Peyer's patch (tissue), 4 donors: Measurements from ENCODE around the gene IGF2R.

ENCODE experiments used
- POLR2A ChIP-seq, 2 donors: fragments of 450-650 bp; IDR thresholded peaks; one replicate each; pipeline ENCODE4 v1.5.1; 2017; ENCODE audit warnings: antibody characterized with exemption in 2 of 2, mild to moderate bottlenecking in 2 of 2, moderate library complexity in 2 of 2
- TF ChIP-seq, protein P1 (sequence below), 6 experiments: fragments of 450-650 bp in 4 of 6; fragments of 200-600 bp in 2 of 6; sonication (generic) in 1 of 6; IDR thresholded peaks; one replicate each; pipeline ENCODE4 v1.5.1; 2017 to 2019; ENCODE audit warnings: antibody characterized with exemption in 6 of 6, mild to moderate bottlenecking in 3 of 6, moderate library complexity in 1 of 6

DNA sequence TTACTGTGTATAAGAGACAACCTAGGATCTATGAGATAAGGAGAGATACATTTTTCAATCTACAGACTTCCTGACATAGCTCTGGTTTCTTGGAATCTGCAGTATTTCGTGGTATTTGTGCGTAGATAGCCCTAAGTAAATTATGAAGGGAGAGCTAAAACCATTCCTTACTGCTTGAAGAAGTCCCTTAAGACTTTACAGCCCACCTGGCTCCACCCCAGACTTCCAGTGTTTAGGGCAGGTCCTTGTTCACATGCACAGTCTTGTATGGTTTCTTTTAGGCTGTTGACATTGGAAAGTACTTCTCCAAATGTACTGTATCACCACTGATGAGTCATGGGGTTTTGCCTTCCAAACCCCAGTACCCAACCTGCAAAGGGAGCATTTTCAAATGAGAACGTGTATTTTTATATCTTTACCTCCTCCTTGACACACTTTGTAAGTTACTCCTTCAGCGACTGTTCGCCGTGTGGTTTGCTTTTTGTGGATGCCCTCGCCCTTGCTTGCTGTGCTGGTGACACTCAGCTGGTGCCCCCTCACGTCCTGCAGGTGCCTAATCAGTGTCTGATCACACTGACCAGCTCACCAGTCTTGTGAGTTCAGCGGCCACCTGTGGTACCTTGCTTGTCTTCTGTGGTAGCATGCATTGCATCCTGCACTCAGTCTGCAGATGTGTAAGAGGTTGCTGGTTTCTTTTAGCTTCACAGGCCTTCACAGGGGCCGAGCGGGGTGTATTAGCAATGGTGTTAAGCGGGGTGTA lies 73.3 kb downstream of the IGF2R start:
- TF ChIP-seq, protein P1, sequence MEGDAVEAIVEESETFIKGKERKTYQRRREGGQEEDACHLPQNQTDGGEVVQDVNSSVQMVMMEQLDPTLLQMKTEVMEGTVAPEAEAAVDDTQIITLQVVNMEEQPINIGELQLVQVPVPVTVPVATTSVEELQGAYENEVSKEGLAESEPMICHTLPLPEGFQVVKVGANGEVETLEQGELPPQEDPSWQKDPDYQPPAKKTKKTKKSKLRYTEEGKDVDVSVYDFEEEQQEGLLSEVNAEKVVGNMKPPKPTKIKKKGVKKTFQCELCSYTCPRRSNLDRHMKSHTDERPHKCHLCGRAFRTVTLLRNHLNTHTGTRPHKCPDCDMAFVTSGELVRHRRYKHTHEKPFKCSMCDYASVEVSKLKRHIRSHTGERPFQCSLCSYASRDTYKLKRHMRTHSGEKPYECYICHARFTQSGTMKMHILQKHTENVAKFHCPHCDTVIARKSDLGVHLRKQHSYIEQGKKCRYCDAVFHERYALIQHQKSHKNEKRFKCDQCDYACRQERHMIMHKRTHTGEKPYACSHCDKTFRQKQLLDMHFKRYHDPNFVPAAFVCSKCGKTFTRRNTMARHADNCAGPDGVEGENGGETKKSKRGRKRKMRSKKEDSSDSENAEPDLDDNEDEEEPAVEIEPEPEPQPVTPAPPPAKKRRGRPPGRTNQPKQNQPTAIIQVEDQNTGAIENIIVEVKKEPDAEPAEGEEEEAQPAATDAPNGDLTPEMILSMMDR (IDR thresholded peaks at IDR 0.05) = no peak
- no peak for TF ChIP-seq POLR2A (IDR thresholded peaks at IDR 0.05)
